Nephron (organoid): ENCODE data around the gene PROZ.

Experiments
- H3K27ac Mint-ChIP-seq, 3 experiments: 2 replicates each; pipeline ENCODE4 v1.8.0; 2020; ENCODE audit warnings: mixed read lengths in 3 of 3, mild to moderate bottlenecking in 2 of 3, moderate library complexity in 1 of 3
- H3K27me3 Mint-ChIP-seq: 2 replicates; pipeline ENCODE4 v1.8.0; 2021; ENCODE audit warnings: low read depth, mild to moderate bottlenecking, moderate library complexity, mixed read lengths
- H3K36me3 Mint-ChIP-seq: 2 replicates; pipeline ENCODE4 v1.8.0; 2020; ENCODE audit warnings: low read depth, mixed read lengths
- H3K4me1 Mint-ChIP-seq: 2 replicates; pipeline ENCODE4 v1.8.0; 2020; ENCODE audit warnings: mixed read lengths
- H3K4me3 Mint-ChIP-seq, 3 experiments: 2 replicates each; pipeline ENCODE4 v1.8.0; 2020; ENCODE audit warnings: mild to moderate bottlenecking in 3 of 3, mixed read lengths in 3 of 3, moderate library complexity in 2 of 3
- H3K9me3 Mint-ChIP-seq: 2 replicates; pipeline ENCODE4 v1.8.0; 2020; ENCODE audit warnings: mixed read lengths
- CTCF ChIP-seq, 3 experiments: fragments of 200-600 bp; sonication (generic); IDR thresholded peaks; one replicate each; pipeline ENCODE4 v1.5.0; 2021; ENCODE audit warnings: antibody characterized with exemption in 3 of 3; ENCODE audit not compliant: unreplicated experiment in 3 of 3

The PROZ gene

GRCh38 chr13:113176822-113177221, 18.4 kb downstream of the PROZ start:
- Mint-ChIP-seq H3K4me3 (no peak overlapping the region), H3K4me1 (no peaks in the 10 kb centered on the region), H3K9me3 (no peaks in the 10 kb centered on the region), H3K27ac (no peak overlapping the region), H3K36me3 (peaks cover 66% of the 10 kb centered on the region), H3K27me3 (no peaks in the 10 kb centered on the region)
- TF ChIP-seq CTCF (IDR thresholded peaks at IDR 0.05; ENCODE audit: unreplicated experiment in 3 of 3) = no peak

- H3K27me3 Mint-ChIP-seq = no peaks in the 10 kb centered on the region
- peaks cover 60% of the 10 kb centered on the region for H3K36me3 Mint-ChIP-seq
- no peaks in the 10 kb centered on the region for H3K4me1 Mint-ChIP-seq
- TF ChIP-seq CTCF (IDR thresholded peaks at IDR 0.05; ENCODE audit: unreplicated experiment in 3 of 3) = no peak
- no peaks in the 10 kb centered on the region for H3K9me3 Mint-ChIP-seq
- no peak overlapping the region for H3K4me3 Mint-ChIP-seq
- H3K27ac Mint-ChIP-seq = no peak overlapping the region
These were observed 19.8 kb downstream of the PROZ start for GRCh38 chr13:113178070-113178895.

GRCh38 chr13:113178896-113179167, 20.4 kb downstream of the PROZ start:
- H3K4me3 Mint-ChIP-seq = no peak overlapping the region
- no peaks in the 10 kb centered on the region for H3K9me3 Mint-ChIP-seq
- H3K27me3 Mint-ChIP-seq = no peaks in the 10 kb centered on the region
- no peak for TF ChIP-seq CTCF (IDR thresholded peaks at IDR 0.05; ENCODE audit: unreplicated experiment in 3 of 3)
- H3K36me3 Mint-ChIP-seq = peaks cover 66% of the 10 kb centered on the region
- H3K27ac Mint-ChIP-seq = no peak overlapping the region
- H3K4me1 Mint-ChIP-seq = no peaks in the 10 kb centered on the region

DNA sequence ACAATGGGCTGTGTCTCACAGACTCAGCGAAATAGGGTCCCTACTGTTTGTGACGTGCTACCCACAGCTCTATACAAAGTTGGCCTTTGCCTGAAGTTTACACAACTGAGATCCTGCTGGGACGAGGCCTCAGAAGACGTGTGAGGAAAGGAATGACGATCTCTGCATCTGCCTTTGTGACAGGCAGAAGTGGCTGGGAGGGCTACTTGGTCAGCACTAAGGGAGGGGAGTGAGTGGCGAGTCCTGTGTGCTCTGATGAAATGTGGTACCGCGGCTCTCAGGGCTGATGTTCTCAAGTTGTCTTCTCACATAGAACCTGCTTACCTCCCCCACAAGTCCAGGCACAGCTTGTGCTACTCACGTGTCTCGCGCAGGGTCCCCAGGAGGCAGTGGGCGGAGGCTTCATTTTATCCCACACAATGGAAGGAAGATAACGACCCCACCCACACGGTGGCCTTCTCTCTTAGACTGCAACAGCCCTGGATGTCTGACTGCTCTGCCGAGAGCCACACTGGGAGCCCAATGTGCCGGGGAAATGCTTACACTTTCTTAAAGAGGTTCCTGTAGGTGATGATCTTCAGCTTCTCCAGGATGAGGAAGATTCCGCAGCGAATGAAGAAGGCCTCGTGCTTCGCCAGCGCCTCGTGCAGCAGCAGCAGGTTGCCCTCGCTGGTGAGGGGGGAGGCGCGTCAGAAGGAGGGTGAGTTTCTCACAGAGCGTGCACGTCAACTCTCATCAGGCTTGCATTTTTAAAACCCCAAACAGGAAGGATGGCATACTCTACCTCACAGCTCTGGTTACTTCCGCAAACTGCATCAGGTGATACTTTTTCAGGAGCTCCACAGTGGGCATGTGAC, 21.2 kb downstream of the PROZ start:
- no peak for TF ChIP-seq CTCF (IDR thresholded peaks at IDR 0.05; ENCODE audit: unreplicated experiment in 3 of 3)
- H3K27me3 Mint-ChIP-seq = no peaks in the 10 kb centered on the region
- H3K4me3 Mint-ChIP-seq = no peak overlapping the region

GRCh38 chr13:113182046-113182445, 23.6 kb downstream of the PROZ start:
- Mint-ChIP-seq H3K4me3 (no peak overlapping the region), H3K4me1 (no peaks in the 10 kb centered on the region), H3K36me3 (peaks cover 58% of the 10 kb centered on the region), H3K27me3 (no peaks in the 10 kb centered on the region), H3K27ac (no peak overlapping the region), H3K9me3 (no peaks in the 10 kb centered on the region)
- TF ChIP-seq CTCF (IDR thresholded peaks at IDR 0.05; ENCODE audit: unreplicated experiment in 3 of 3) = no peak

More for the DNA sequence above, 21.2 kb downstream of the PROZ start:
- Mint-ChIP-seq H3K4me1 (no peaks in the 10 kb centered on the region), H3K27ac (no peak overlapping the region), H3K36me3 (peaks cover 61% of the 10 kb centered on the region), H3K9me3 (no peaks in the 10 kb centered on the region)
